ENCODE results near the gene ZNF418.

GRCh38 chr19:57914531-57914930 is 20.7 kb downstream of the ZNF418 start:
- TF ChIP-seq CREB3 (CRISPR knock-in tag; IDR thresholded peaks at IDR 0.05) (no peak), CTCF (CRISPR knock-in tag; IDR thresholded peaks at IDR 0.05) (no peak), JUND (CRISPR knock-in tag; IDR thresholded peaks at IDR 0.05) (no peak), PITX1 (CRISPR knock-in tag; IDR thresholded peaks at IDR 0.05) (no peak), POLR2A (IDR thresholded peaks at IDR 0.05; ENCODE audit: insufficient read depth in 1 of 2, low read depth in 2 of 2, low read length in 2 of 2) (no peak), BRF2 (CRISPR knock-in tag; IDR thresholded peaks at IDR 0.05) (no peak), ZNF263 (CRISPR knock-in tag; IDR thresholded peaks at IDR 0.05) (no peak), ZNF709 (CRISPR knock-in tag; IDR thresholded peaks at IDR 0.05) (no peak), CBFB (CRISPR knock-in tag; IDR thresholded peaks at IDR 0.05) (no peak), SRSF1 (optimal IDR thresholded peaks at IDR 0.05; ENCODE audit: low read depth, low read length) (no peak), SRF (IDR thresholded peaks at IDR 0.05; ENCODE audit: low read depth, low read length) (peak; percentile 41; the same call in 1 of the 2 replicates), YY1 (IDR thresholded peaks at IDR 0.05; ENCODE audit: insufficient read depth, insufficient replicate concordance, low read depth, low read length) (no peak), TCF7L2 (IDR thresholded peaks at IDR 0.05; ENCODE audit: low read depth, low read length) (no peak), MBNL3 (CRISPR knock-in tag; conservative IDR thresholded peaks at IDR 0.05) (no peak)

Measured in HepG2 (cell line).